ENCODE measurements around the gene SBK2.

Gene SBK2

DNA sequence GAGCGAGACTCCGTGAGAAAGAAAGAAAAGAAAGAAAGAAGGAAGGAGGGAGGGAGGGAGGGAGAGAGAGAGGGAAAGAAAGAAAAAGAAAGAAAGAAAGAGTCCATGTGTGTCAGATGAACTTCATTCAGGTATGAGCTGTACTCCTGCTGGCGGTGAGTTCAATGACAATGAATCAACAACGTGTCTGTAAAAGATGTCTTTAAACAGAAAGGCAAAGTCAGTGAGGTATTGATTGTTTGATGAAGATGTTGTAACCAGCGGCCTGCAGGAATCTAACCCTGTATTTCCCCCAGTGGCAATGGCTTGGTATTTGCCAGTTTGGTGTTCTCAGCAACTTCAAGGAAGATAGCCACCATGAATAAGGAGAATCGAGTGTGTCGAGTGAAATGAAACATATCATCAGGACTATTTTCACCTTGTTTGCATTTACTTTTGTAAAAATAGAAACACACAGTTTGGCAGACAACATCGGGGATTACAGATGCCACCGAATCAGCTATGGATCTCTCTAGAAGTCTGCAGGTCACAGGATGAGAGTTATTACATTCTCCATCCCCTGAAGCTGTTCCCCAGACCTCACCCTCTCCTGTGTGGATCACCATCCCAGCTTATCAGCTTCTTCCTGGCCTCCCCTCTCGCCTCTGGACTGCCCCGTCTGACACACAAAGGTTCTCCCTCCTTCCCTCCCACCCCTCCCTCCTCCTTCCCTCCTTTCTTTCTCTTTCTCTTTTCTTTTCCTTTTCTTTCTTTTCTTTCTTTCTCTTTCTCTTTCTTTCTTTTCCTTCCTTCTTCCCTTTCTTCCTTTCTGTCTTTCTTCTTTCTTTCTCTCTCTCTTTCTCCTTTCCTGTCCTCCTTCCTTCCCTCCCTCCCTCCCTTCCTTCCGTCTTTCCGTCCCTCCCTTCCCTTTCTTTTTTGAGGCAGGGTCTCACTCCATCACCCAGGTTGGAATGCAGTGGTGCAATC lies 16.6 kb upstream of the SBK2 start:
- DNase-seq, result no peak

GRCh38 chr19:55552620-55553019 lies 15.7 kb upstream of the SBK2 start:
- peak; percentile 58 for DNase-seq

DNA sequence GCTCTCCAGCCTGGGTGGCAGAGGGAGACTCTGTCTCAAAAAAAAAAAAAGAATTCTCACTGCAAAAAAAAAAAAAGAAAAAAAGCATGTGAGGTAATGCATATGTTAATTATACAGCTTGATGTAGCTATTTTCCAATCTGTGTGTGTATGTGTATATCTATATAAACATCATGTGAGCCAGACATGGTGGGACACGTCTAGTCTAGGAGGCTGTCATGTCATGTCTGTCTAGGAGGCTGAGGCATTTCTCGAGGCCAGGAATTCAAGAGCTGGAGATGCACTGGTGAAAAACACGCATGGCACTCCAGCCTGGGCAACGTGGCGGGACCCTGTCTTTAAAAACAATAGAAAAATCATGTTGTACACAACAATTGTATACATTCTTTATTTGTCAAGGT lies 15.3 kb upstream of the SBK2 start:
- no peak for DNase-seq

GRCh38 chr19:55550321-55550650 lies 13.4 kb upstream of the SBK2 start:
- peak; percentile 22 for DNase-seq

DNA sequence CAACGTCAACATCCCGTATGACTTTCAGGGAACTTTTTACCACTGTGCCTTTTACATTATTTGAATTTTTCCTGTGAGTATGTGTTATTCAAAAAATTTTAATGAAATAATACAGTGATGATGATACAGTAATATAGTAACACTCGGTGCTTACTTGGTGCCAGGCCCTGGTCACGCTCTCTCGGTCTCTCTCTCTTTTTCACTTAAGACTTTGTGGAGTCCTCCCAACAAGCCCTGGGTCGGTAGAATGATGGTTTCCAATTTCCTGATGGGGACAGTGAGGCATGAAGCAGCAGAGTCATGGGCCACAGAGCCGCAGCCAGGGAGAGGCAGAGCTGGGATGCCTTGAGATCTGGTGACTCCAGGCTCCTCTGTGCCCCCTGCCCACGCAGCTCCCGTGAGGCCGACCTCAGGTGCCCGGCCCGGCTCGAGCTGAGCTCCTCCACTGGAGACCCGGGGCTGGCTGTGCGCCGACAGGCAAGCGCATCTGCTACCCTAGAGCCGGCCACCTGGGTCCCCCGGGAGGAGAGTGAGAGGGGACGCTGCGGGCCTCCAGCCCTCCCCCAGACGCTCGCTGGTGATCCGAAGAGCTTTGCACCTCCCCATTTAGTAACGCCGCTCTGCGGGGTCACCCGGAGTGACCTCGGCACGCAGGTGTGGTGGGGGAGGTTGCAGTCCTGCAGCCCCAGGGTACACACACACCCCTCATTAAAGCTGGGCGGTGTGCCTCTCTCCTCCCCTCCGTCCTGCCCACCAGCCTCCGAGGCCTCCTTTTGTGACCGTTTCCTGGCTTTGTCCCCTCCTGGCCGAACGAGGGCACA lies 12.8 kb upstream of the SBK2 start:
- peak; percentile 87 for DNase-seq

DNA sequence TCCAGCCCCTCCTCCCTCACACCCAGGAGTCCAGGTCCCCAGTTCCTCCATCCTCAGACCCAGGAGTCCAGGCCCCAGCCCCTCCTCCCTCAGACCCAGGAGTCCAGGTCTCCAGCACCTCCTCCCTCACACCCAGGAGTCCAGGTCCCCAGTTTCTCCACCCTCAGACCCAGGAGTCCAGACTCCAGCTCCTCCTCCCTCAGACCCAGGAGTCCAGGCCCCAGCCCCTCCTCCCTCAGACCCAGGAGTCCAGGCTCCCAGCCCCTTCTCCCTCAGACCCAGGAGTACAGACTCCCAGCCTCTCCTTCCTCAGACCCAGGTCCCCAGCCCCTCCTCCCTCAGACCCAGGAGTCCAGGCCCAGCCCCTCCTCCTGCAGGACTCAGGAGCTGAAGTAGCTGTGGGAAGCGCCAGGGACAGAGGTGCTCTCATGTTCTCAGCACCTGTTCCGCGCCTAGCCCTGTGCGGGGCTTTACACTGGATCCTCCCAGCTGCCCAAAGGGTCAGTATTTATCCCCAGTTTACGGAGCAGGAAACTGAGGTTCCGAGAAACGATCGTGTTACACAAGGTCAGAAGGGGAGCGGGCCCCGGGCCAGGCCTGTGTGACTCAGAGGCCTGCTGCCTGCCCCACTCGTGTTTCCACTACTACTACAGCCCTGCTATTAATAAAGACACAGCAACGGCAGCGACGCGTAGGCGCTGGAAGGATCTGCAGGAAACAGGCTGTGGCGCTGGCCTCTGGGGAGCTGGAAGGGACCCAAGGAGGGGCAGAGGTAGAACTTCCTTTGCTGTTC lies 10.1 kb upstream of the SBK2 start:
- no peak for DNase-seq

- DNase-seq, result no peak
These were observed 9.1 kb upstream of the SBK2 start for GRCh38 chr19:55546011-55546410.

DNA sequence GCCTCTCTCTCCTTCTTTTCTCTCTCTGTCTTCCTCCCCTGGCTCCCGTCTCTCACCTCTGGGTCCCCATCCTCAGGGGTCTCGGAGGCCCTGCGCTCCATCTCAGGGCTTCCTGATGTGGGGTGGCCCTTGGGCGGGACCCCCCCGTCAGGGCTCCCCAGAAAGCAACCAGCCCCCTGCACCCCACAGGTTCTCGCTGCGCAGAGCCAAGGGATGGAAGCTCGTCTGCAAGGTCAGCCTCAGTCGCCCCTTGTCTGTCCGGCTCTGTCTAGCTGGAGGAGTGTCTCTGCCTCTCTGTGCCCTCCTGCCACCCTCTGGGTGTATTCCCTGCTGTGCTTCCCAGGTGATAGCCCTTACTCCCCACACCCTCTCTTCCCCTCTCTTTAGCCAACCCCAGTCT lies 8.5 kb upstream of the SBK2 start, which contains the start of gene SBK3:
Gene SBK3, minus strand, starts transcription at position 101 of the 400 bp plus-strand sequence. Its CDS starts 0 bp downstream, at position 101.
- DNase-seq, result no peak

- no peak for DNase-seq
These were observed 8.0 kb upstream of the SBK2 start for GRCh38 chr19:55544776-55545439.

DNA sequence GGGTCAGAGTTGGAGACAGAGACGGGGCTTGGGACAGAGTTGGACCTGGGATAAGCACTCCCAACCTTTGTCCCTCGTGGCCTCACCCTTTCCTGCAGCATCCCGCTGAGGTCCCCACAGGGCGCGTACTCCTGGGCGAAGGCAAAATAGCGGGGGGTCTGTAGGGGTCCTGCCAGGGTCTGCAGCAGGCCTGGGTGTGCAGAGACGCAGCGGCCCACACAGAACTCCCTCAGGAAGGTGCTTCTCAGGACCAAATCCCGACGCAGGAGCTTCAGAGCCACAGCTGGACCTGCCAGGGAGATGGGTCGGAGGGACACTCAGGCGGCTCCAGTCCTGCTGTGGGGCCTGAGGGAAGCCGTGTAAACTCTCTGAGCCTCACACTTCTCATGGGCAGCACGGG lies 7.1 kb upstream of the SBK2 start:
- DNase-seq, result no peak

DNA sequence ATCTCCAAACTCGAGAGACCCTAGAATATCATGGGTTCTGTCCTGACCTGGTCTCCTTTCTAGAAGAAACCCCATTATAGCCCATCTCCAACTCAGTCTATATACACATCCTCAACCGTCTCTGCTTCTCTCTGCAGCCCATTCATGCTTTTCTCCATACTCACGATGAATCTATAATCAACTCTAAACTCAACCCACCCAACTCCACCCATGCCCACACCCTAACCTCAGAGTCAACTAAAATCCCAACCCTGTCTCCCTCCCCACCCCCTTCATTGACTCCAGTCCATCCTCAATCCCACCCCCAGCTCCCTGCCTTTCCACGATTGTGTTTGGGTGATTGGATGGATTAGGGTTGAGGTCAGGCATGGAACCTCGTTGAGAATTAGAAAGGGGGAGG lies 6.6 kb upstream of the SBK2 start:
- no peak for DNase-seq

GRCh38 chr19:55542292-55542855 lies 5.4 kb upstream of the SBK2 start:
- DNase-seq, result no peak

DNA sequence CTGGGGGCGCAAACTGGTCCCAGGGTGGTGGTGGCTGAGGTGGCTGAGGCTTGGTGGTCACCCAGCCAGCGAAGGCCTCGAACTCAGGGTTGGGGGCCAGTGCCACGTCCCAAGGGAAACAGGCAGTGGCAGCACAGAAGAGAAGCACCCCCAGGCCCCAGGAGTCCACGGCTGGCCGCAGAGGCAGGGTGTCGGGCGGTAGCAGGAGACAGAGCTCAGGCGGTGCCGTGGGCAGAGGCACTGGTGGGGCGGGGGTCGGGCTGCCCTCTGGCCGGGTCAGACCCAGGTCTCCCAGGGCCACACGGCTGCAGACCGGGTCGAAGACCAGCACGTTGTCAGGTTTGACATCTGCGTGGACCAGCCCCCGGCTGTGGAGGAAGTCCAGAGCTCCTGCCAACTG lies 4.2 kb upstream of the SBK2 start:
- DNase-seq, result no peak

GRCh38 chr19:55540619-55541018 lies 3.7 kb upstream of the SBK2 start:
- DNase-seq, result no peak

- DNase-seq, result no peak
These were observed 2.4 kb upstream of the SBK2 start for GRCh38 chr19:55539090-55539984.

- DNase-seq, result no peak
These were observed 1.2 kb upstream of the SBK2 start for GRCh38 chr19:55538132-55538531.

DNA sequence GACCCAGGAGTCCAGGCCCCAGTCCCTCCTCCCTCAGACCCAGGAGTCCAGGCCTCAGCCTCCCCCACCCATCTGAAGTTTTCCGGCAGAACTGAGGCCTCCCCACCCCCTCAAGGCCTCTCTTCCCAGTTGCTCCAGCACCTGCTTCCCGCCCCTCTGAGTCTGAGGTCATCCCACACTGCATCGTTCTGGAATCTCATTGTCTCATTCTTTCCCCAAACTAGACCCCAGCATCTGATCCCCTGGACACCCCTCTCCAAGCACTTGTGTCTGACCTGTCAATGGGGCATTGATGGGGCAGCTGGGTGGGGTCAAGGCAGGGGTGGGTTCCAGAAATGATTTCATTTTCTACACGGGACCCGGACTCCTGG lies 793 bp upstream of the SBK2 start:
- DNase-seq, result peak; percentile 37

GRCh38 chr19:55536366-55536765 lies 567 bp downstream of the SBK2 start:
- no peak for DNase-seq

DNA sequence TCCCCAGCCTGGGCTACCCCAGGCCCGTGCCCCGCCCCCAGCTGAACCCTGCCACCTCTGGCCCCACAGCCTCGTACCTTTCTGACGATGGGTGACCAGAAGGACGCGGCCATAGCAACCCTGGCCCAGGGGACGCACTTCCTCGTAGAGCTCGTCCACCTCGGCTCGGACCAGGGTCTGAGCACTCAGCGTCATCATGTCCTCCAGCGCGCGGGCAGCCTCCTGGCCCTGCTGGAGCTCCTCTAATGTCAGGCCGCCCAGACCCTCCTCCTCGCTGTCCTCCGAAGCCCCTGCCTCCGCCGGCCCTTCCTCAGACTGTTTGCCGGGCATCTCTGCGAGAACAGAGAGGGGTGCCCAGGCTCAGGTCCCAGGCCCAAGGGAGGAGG lies 975 bp downstream of the SBK2 start:
- DNase-seq, result no peak

DNA sequence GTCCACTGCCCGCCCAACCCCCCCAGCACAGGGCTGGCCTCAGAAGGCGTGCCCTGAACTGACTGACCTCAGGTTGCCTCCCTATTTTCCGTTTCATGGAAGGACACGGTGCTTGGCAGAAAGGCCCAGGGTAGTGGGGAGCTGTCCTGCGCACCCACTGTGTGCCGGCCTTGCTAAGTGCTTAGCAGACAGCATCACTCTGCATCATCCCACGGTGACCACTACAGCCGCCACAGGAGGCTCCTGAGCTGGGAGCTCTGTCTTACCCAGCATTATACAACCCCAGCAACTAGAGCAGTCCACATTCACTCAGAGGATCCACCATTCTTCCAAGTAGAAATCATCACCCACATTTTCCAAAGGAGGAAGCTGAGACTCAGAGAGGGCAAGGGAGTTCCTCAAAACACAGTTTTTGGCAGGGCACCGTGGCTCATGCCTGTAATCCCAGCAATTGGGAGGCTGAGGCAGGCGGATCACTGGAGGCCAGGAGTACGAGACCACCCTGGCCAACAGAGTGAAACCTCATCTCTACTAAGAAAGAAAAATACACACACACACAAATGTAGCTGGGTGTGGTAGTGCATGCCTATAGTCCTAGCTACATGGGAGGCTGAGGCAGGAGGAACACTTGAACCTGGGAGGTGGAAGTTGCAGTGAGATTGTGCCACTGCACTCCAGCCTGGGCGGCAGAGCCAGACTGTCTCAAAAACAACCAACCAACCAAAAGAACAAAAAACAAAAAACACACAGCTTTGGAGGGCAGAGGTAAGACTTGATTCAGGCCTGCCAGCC lies 1.6 kb downstream of the SBK2 start:
- no peak for DNase-seq
